Tibial nerve (tissue), 4 donors: ENCODE results near the gene C1orf159. TPM values are rescaled to one million over a fixed set of nuclear protein-coding genes. Genes with fewer than 3 reads are reported as not detected.

Source experiments
- DNase-seq, 2 donors: peaks; one replicate each; pipeline ENCODE4 v3.0.0-alpha.2; 2019; ENCODE audit warnings: low spot score in 2 of 2
- H3K27ac ChIP-seq, 4 donors: fragments of 200-600 bp; sonication (generic) in 3 of 4; one replicate each; pipeline ENCODE4 v1.5.1; 2017 to 2019; ENCODE audit warnings: mild to moderate bottlenecking in 1 of 4
- H3K27me3 ChIP-seq, 2 donors: fragments of 200-600 bp; sonication (generic) in 1 of 2; one replicate each; pipeline versions ENCODE4 v1.5.1 to v1.6.0; 2017 to 2019
- H3K36me3 ChIP-seq, 3 donors: fragments of 200-600 bp; sonication (generic); one replicate each; pipeline ENCODE4 v1.5.1; 2018 to 2019
- H3K4me1 ChIP-seq, 4 donors: fragments of 200-600 bp; sonication (generic) in 3 of 4; one replicate each; pipeline ENCODE4 v1.5.1; 2017 to 2019
- H3K4me3 ChIP-seq, 4 donors: fragments of 200-600 bp; sonication (generic) in 3 of 4; one replicate each; pipeline ENCODE4 v1.5.1; 2017 to 2019; ENCODE audit warnings: mild to moderate bottlenecking in 1 of 4, moderate library complexity in 1 of 4
- H3K9me3 ChIP-seq, 4 donors: fragments of 200-600 bp; sonication (generic) in 3 of 4; one replicate each; pipeline ENCODE4 v1.5.1; 2017 to 2019
- CTCF ChIP-seq, 5 experiments: fragments of 200-600 bp in 3 of 5; fragments of 450-650 bp in 2 of 5; sonication (generic) in 3 of 5; IDR thresholded peaks; one replicate each; pipeline ENCODE4 v1.5.1; 2016 to 2019; ENCODE audit warnings: antibody characterized with exemption in 5 of 5, mild to moderate bottlenecking in 3 of 5, moderate library complexity in 2 of 5
- EP300 ChIP-seq, 2 donors: sonication (generic); formaldehyde crosslinking; IDR thresholded peaks; one replicate each; pipeline ENCODE4 v1.6.1; 2017; ENCODE audit warnings: antibody characterized with exemption in 2 of 2, mild to moderate bottlenecking in 1 of 2
- POLR2A ChIP-seq, 2 donors: fragments of 450-650 bp; IDR thresholded peaks; one replicate each; pipeline ENCODE4 v1.6.1; 2017; ENCODE audit warnings: antibody characterized with exemption in 2 of 2, mild to moderate bottlenecking in 2 of 2, moderate library complexity in 2 of 2
- WGBS, 2 donors: methylation state at CpG; one replicate each; pipeline ENCODE4 v1.1.5; 2018; 5-methylcytosine and 5-hydroxymethylcytosine counted together
- total RNA-seq, 4 donors: library from RNA; depleted of rRNA; stranded (reverse); fragments of >200 nt; gene quantifications; one replicate each; pipeline ENCODE4 v1.1.0, GENCODE V29; 2016

The C1orf159 gene
- total RNA-seq, 4 donors from 2014 or later = 18.4 to 29.4 (median 23.1) TPM

- Histone ChIP-seq H3K9me3 (no peaks in the 10 kb centered on the region), H3K27ac (no peak overlapping the region), H3K4me1 (peaks cover 0 to 18% (median 10%) of the 10 kb centered on the region in 4 donors), H3K4me3 (no peak overlapping the region), H3K27me3 (peaks cover 0 to 7% of the 10 kb centered on the region in 2 donors), H3K36me3 (no peaks in the 10 kb centered on the region)
- no peak for TF ChIP-seq POLR2A (IDR thresholded peaks at IDR 0.05)
- no peak for TF ChIP-seq EP300 (IDR thresholded peaks at IDR 0.05)
- no peak for TF ChIP-seq CTCF (IDR thresholded peaks at IDR 0.05)
- no peak for DNase-seq
- WGBS, 2 donors = 75 to 79% methylated on average over 23 to 25 of the region's 25 CpGs
Measured at GRCh38 chr1:1120866-1121591, 5.1 kb upstream of the C1orf159 start.

DNA sequence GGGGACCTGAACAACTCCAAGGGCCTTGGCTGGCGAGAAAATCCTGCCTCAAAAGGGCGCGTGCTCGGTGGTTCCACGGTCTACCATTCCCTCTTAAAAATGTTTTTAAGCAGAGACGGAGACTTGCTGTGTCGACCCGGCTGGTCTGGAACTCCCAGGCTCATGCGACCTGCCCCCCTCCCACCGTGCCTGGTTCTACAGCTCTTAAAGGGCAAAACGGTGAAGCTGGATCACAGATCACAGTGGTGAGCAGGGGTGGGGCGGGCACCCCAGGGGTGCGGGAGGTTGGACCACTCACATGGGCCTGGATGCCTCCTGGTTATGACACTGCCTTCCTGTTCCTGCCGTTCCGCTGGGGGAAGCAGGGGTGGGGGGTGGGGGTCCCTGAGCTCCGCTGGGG, 4.2 kb upstream of the C1orf159 start:
- no peak for DNase-seq

DNA sequence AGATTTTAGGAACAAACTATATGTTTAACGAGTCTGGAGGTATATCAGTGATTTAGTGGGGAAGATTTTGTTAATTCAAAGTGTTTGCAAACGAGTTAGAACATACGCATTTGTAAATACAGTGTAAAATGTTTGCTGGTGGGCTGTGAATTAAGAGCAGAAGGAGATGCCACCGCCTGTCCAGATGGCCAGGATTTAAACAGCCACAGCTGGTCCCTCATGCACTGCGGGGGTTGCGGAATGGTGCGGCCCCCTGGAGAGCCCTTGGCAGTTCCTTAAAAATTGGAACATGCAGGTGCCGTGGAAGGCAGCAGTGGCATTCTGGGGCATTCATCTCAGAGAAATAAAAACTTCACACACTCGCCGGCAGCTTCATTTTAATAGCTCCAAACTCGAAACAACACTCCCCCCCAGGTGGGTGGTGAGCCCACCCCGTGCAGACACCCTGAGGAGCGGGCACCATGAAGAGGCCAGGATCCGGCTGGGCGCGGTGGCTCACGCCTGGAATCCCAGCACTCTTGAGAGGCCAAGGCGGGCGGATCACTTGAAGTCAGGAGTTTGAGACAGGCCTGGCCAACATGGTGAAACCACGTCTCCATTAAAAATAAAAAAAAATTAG, 3.5 kb upstream of the C1orf159 start:
- WGBS, 2 donors = 72 to 77% methylated on average over 20 of the region's 20 CpGs
- H3K36me3 ChIP-seq = no peaks in the 10 kb centered on the region
- H3K27me3 ChIP-seq = peaks cover 0 to 7% of the 10 kb centered on the region in 2 donors
- H3K4me1 ChIP-seq = peaks cover 0 to 31% (median 10%) of the 10 kb centered on the region in 4 donors
- DNase-seq = no peak
- H3K4me3 ChIP-seq = no peak overlapping the region
- TF ChIP-seq CTCF (IDR thresholded peaks at IDR 0.05) (no peak), POLR2A (IDR thresholded peaks at IDR 0.05) (no peak), EP300 (IDR thresholded peaks at IDR 0.05) (no peak)
- H3K9me3 ChIP-seq = no peaks in the 10 kb centered on the region
- H3K27ac ChIP-seq = no peak overlapping the region

More for the DNA sequence above, 4.2 kb upstream of the C1orf159 start:
- H3K36me3 ChIP-seq = no peaks in the 10 kb centered on the region
- no peak overlapping the region for H3K4me3 ChIP-seq
- TF ChIP-seq CTCF (IDR thresholded peaks at IDR 0.05) = no peak
- no peak for TF ChIP-seq POLR2A (IDR thresholded peaks at IDR 0.05)
- TF ChIP-seq EP300 (IDR thresholded peaks at IDR 0.05) = no peak
- WGBS, 2 donors = 60 to 70% methylated on average over 16 of the region's 16 CpGs
- peaks cover 0 to 7% of the 10 kb centered on the region in 2 donors for H3K27me3 ChIP-seq
- H3K27ac ChIP-seq = no peak overlapping the region
- no peaks in the 10 kb centered on the region for H3K9me3 ChIP-seq
- H3K4me1 ChIP-seq = peaks cover 0 to 24% (median 10%) of the 10 kb centered on the region in 4 donors

DNA sequence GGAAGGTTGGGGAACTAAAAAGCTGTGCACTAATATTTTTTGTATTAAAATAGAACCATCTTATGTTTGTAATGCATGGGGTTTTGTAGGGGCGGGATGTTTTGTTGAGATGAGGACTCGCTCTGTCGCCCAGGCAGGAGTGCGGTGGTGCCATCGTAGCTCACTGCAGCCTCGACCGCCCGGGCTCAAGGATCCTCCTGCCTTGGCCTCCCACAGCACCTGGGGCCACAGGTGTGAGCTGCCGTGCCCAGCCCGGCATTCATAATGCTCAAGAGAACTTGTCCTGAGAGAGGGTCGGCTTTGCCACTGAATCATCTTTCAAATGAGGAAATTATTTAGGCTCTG, 3.0 kb upstream of the C1orf159 start:
- Histone ChIP-seq H3K9me3 (no peaks in the 10 kb centered on the region), H3K27ac (no peak overlapping the region), H3K27me3 (peaks cover 0 to 7% of the 10 kb centered on the region in 2 donors), H3K36me3 (peaks cover 0 to 2% (median 0%) of the 10 kb centered on the region in 3 donors), H3K4me3 (no peak overlapping the region), H3K4me1 (peaks cover 0 to 32% (median 10%) of the 10 kb centered on the region in 4 donors)
- DNase-seq = no peak
- WGBS, 2 donors = 81 to 82% methylated on average over 11 of the region's 11 CpGs
- TF ChIP-seq EP300 (IDR thresholded peaks at IDR 0.05) (no peak), CTCF (IDR thresholded peaks at IDR 0.05) (no peak), POLR2A (IDR thresholded peaks at IDR 0.05) (no peak)
